ENCODE results near the gene IPP. TPM values are rescaled to one million over a fixed set of nuclear protein-coding genes. Genes with fewer than 3 reads are reported as not detected.

The IPP gene
- total RNA-seq, 4 donors from 2014 or later = 6.7 to 16.3 (median 8.0) TPM

DNA sequence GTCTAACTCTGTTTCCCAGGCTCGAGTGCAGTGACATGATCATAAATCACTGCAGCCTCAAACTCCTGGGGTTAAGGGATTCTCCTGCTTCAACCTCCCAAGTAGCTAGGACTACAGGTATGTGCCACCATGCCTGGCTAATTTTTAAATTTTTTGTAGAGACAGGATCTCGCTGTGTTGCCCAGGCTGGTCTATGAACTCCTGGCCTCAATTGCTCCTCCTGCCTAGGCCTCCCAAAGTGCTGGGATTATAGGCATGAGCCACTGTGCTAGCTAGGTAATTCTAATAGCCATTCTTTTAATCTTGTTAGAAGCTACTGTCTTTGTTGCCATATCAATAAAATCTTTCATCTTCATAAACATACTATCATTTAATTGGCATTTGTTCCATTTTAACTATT lies 39.1 kb upstream of the IPP start:
- no peak overlapping the region for H3K27ac ChIP-seq
- ATAC-seq = no peak
- H3K36me3 ChIP-seq = no peaks in the 10 kb centered on the region
- H3K9me3 ChIP-seq = no peaks in the 10 kb centered on the region
- H3K4me3 ChIP-seq = no peak overlapping the region
- no peaks in the 10 kb centered on the region for H3K4me1 ChIP-seq
- no peaks in the 10 kb centered on the region for H3K27me3 ChIP-seq
- TF ChIP-seq CTCF (IDR thresholded peaks at IDR 0.05) = no peak
- no peak for TF ChIP-seq EP300 (IDR thresholded peaks at IDR 0.05)
- TF ChIP-seq POLR2A (IDR thresholded peaks at IDR 0.05) = no peak
- no peak for TF ChIP-seq POLR2AphosphoS5 (IDR thresholded peaks at IDR 0.05)
- WGBS, 2 donors (ENCODE audit: low coverage in 1 of 2) = 40 to 65% methylated on average over 1 to 2 of the region's 2 CpGs

- ATAC-seq = no peak
- WGBS, 2 donors (ENCODE audit: low coverage in 1 of 2) = 73 to 81% methylated on average over 3 to 4 of the region's 4 CpGs
- no peak overlapping the region for H3K4me3 ChIP-seq
- TF ChIP-seq POLR2A (IDR thresholded peaks at IDR 0.05) = no peak
- no peak for TF ChIP-seq CTCF (IDR thresholded peaks at IDR 0.05)
- no peak for TF ChIP-seq POLR2AphosphoS5 (IDR thresholded peaks at IDR 0.05)
- TF ChIP-seq EP300 (IDR thresholded peaks at IDR 0.05) = no peak
- H3K27me3 ChIP-seq = no peaks in the 10 kb centered on the region
- H3K9me3 ChIP-seq = no peaks in the 10 kb centered on the region
- H3K4me1 ChIP-seq = no peaks in the 10 kb centered on the region
- no peak overlapping the region for H3K27ac ChIP-seq
- H3K36me3 ChIP-seq = no peaks in the 10 kb centered on the region
These were observed 37.5 kb upstream of the IPP start for GRCh38 chr1:45787905-45788304.

DNA sequence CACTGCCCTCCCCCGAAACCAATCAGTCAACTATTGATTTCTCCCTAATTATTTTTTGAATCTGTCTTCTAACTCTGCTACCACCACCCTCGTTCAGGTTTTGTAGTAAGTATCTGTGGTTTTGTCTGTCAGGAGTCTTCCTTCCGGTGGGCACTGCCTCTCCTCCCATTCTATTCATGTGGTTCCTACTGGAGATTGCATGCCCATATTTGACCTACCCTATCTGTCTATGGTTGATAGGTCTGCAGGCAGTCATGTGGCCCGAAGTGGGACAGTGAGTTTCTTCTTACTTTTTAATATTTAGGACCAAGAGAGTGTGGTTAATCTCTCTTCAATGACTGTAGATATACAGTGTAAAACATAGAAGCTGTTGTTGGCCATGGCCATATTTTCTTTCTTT lies 35.1 kb upstream of the IPP start:
- Histone ChIP-seq H3K4me3 (no peak overlapping the region), H3K27ac (no peak overlapping the region), H3K9me3 (no peaks in the 10 kb centered on the region), H3K27me3 (no peaks in the 10 kb centered on the region), H3K4me1 (no peaks in the 10 kb centered on the region), H3K36me3 (no peaks in the 10 kb centered on the region)
- 53 to 68% methylated on average over 2 to 4 of the region's 4 CpGs for WGBS, 2 donors (ENCODE audit: low coverage in 1 of 2)
- ATAC-seq = no peak
- no peak for TF ChIP-seq EP300 (IDR thresholded peaks at IDR 0.05)
- TF ChIP-seq CTCF (IDR thresholded peaks at IDR 0.05) = no peak
- no peak for TF ChIP-seq POLR2A (IDR thresholded peaks at IDR 0.05)
- no peak for TF ChIP-seq POLR2AphosphoS5 (IDR thresholded peaks at IDR 0.05)

DNA sequence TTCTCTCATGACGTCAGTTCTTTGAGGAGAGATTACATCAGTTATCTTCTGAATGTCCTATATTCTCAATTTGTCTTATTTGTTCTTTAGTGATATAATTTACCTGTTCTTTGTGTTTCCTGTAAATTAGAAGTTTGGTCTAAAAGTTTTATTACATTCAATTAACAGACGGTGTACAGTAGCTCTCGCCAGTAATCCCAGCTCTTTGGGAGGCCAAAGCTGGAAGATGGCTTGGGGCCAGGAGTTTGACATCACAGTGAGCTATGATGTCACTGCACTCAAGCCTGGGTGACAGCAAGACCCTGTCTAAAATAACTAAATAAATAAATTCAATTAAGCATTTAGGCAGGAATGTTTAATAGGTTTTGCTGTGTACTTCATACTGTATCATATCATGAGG lies 25.3 kb upstream of the IPP start:
- 74% methylated on average over 3 of the region's 3 CpGs; no CpG with 5 or more reads in 1 of the 2 donors for WGBS, 2 donors (ENCODE audit: low coverage in 1 of 2)
- Histone ChIP-seq H3K27ac (no peak overlapping the region), H3K36me3 (no peaks in the 10 kb centered on the region), H3K4me1 (no peaks in the 10 kb centered on the region), H3K27me3 (no peaks in the 10 kb centered on the region), H3K9me3 (no peaks in the 10 kb centered on the region), H3K4me3 (no peak overlapping the region)
- no peak for ATAC-seq
- TF ChIP-seq EP300 (IDR thresholded peaks at IDR 0.05) (no peak), POLR2AphosphoS5 (IDR thresholded peaks at IDR 0.05) (no peak)

GRCh38 chr1:45772971-45773370 lies 22.5 kb upstream of the IPP start:
- no peaks in the 10 kb centered on the region for H3K27me3 ChIP-seq
- H3K4me1 ChIP-seq = no peaks in the 10 kb centered on the region
- H3K27ac ChIP-seq = no peak overlapping the region
- no peak for TF ChIP-seq CTCF (IDR thresholded peaks at IDR 0.05)
- TF ChIP-seq POLR2A (IDR thresholded peaks at IDR 0.05) = no peak
- no peak for TF ChIP-seq POLR2AphosphoS5 (IDR thresholded peaks at IDR 0.05)
- TF ChIP-seq EP300 (IDR thresholded peaks at IDR 0.05) = no peak
- no peaks in the 10 kb centered on the region for H3K9me3 ChIP-seq
- H3K4me3 ChIP-seq = no peak overlapping the region
- H3K36me3 ChIP-seq = no peaks in the 10 kb centered on the region
- WGBS, 2 donors (ENCODE audit: low coverage in 1 of 2) = 56% methylated on average over 2 of the region's 3 CpGs; no CpG with 5 or more reads in 1 of the 2 donors
- ATAC-seq = no peak

All from gastroesophageal sphincter (tissue), 4 donors.